ENCODE data around the gene EFNA3. TPM values are rescaled to one million over a fixed set of nuclear protein-coding genes. Genes with fewer than 3 reads are reported as not detected.

The EFNA3 gene
- total RNA-seq, 1 donor from 2014 or later = 1.7 TPM

DNA sequence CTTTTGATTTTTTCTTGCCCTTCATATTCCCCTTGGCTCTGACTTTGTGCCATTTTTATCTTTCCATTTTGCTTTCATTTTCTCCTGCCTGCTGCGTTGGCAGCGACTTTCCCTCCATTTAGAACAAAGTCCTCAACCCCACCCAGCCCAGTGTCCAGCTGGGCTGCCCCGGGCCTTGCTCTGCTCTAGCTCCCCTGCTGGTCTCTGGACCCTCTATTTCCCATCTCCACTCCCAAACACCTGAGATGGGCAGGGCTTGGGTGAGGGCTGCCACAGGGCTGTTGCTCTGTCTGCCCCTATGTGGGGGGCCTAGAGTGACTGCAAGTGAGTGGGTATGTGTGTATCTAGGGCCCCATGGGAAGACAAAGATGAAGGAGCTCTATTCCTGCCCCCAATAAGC is 34.8 kb upstream of the EFNA3 start:
- Histone ChIP-seq H3K36me3 (ENCODE audit: control insufficient read depth, insufficient read depth, low read length) (no peaks in the 10 kb centered on the region), H3K27me3 (ENCODE audit: control insufficient read depth, insufficient read depth, low read length) (no peaks in the 10 kb centered on the region), H3K4me3 (ENCODE audit: low read depth, low read length) (no peak overlapping the region)
- no peak for DNase-seq (ENCODE audit: low read depth)
- TF ChIP-seq, protein P1, sequence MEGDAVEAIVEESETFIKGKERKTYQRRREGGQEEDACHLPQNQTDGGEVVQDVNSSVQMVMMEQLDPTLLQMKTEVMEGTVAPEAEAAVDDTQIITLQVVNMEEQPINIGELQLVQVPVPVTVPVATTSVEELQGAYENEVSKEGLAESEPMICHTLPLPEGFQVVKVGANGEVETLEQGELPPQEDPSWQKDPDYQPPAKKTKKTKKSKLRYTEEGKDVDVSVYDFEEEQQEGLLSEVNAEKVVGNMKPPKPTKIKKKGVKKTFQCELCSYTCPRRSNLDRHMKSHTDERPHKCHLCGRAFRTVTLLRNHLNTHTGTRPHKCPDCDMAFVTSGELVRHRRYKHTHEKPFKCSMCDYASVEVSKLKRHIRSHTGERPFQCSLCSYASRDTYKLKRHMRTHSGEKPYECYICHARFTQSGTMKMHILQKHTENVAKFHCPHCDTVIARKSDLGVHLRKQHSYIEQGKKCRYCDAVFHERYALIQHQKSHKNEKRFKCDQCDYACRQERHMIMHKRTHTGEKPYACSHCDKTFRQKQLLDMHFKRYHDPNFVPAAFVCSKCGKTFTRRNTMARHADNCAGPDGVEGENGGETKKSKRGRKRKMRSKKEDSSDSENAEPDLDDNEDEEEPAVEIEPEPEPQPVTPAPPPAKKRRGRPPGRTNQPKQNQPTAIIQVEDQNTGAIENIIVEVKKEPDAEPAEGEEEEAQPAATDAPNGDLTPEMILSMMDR (IDR thresholded peaks at IDR 0.05; ENCODE audit: insufficient read depth, low read length, poor library complexity, severe bottlenecking) = no peak

DNA sequence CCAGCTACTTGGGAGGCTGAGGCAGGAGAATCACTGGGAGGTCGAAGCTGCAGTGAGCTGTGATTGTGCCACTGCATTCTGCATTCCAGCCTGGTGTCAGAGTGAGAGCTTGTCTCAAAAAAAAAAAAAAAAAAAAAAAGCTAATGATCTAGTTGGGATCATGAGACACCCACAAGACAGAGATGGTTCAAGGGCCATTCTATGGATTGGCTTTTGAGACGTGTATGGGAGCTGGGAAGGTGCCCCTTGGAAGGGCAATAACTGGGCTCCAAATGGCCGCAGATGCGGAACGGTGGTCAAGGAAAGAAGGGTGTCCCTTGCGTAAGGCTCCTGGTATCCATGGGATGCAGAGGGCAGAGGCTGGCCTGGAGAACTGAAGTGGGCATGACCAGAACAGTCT is 34.3 kb upstream of the EFNA3 start:
- DNase-seq (ENCODE audit: low read depth) = no peak
- TF ChIP-seq, protein P1 (IDR thresholded peaks at IDR 0.05; ENCODE audit: insufficient read depth, low read length, poor library complexity, severe bottlenecking) = no peak
- Histone ChIP-seq H3K4me3 (ENCODE audit: low read depth, low read length) (no peak overlapping the region), H3K36me3 (ENCODE audit: control insufficient read depth, insufficient read depth, low read length) (no peaks in the 10 kb centered on the region), H3K27me3 (ENCODE audit: control insufficient read depth, insufficient read depth, low read length) (no peaks in the 10 kb centered on the region)

DNA sequence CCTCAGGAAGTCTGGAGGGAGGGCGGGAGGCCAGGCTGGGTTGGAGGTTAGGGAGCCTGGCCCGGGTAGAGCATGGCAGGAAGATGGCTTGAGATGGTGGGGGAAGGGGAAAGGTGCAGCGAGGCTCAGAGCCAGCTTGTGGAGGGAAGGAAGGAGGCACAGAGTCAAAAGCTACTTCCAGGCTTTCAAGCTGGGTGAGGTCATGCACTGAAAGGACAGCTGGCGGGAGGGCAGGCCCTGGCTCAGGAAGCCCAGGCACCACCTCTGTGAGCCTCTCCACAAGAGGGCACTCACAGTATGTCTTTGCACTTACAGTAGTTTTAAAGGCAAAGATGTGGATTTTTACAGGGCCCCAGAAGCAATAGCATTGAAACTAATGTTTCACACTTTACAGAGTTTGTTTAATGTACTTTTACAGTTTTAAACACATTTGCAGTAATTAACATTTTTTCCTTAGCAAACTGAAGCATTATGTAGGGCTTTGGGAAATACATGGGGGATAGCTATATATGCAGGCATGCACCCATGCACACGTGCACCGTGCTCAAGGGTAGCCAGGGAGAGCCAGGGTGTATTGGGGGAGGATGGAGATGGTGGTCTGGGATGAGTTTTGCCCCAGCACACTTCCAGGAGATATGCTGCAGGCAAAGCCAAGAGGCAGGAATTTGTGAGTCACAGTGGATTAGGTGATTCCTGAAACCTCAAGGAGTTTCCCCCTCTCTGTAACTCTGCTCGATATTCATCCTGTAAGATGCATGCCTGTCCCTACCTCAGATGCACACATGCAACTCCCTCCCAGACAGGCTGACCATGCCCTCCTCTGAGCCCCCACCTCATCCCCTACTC is 33.6 kb upstream of the EFNA3 start:
- peak; percentile 44 for DNase-seq (ENCODE audit: low read depth)
- no peak overlapping the region for H3K4me3 ChIP-seq (ENCODE audit: low read depth, low read length)
- TF ChIP-seq, protein P1 (IDR thresholded peaks at IDR 0.05; ENCODE audit: insufficient read depth, low read length, poor library complexity, severe bottlenecking) = peak; percentile 83
- no peaks in the 10 kb centered on the region for H3K36me3 ChIP-seq (ENCODE audit: control insufficient read depth, insufficient read depth, low read length)
- no peaks in the 10 kb centered on the region for H3K27me3 ChIP-seq (ENCODE audit: control insufficient read depth, insufficient read depth, low read length)

DNA sequence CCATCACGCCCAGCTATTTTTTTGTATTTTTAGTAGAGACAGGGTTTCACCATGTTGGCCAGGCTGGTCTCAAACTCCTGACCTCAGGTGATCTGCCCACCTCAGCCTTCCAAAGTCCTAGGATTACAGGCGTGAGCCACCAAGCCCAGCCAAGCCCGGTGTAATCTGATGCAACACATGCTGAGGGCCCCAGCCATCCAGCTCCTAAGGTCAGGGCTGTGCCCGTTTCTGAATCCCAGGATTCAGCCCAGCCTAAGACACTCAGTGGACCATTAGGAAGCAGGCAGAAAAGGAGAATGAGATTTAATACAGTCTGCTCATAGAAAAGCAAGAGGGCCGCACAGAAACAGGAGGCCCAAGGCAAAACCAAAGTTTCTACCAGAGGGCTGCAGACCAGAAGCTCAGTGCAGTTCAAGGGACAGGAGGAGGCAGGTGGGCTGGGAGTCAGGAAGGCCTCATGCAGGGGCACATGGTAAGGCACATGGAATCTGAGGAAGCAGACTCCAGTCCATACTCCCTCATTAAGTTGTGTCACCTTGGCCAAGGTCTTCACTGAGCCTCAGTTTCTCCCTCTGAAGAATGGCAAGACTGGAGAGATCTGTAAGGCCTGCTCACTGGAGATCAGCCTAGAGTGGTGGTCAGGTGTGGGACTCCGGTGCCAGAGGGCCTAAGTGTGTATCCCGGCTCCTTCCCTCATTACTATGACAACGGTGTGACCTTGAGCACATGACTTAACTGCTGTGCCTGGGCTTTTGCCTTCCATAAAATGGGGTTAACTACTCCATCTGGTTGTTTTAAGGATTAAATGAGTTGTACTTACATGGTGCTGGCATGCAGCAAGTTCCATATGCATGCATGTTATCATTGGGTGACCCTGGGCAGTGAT is 29.9 kb upstream of the EFNA3 start:
- Histone ChIP-seq H3K27me3 (ENCODE audit: control insufficient read depth, insufficient read depth, low read length) (no peaks in the 10 kb centered on the region), H3K4me3 (ENCODE audit: low read depth, low read length) (no peak overlapping the region), H3K36me3 (ENCODE audit: control insufficient read depth, insufficient read depth, low read length) (no peaks in the 10 kb centered on the region)
- no peak for DNase-seq (ENCODE audit: low read depth)
- TF ChIP-seq, protein P1 (IDR thresholded peaks at IDR 0.05; ENCODE audit: insufficient read depth, low read length, poor library complexity, severe bottlenecking) = no peak

DNA sequence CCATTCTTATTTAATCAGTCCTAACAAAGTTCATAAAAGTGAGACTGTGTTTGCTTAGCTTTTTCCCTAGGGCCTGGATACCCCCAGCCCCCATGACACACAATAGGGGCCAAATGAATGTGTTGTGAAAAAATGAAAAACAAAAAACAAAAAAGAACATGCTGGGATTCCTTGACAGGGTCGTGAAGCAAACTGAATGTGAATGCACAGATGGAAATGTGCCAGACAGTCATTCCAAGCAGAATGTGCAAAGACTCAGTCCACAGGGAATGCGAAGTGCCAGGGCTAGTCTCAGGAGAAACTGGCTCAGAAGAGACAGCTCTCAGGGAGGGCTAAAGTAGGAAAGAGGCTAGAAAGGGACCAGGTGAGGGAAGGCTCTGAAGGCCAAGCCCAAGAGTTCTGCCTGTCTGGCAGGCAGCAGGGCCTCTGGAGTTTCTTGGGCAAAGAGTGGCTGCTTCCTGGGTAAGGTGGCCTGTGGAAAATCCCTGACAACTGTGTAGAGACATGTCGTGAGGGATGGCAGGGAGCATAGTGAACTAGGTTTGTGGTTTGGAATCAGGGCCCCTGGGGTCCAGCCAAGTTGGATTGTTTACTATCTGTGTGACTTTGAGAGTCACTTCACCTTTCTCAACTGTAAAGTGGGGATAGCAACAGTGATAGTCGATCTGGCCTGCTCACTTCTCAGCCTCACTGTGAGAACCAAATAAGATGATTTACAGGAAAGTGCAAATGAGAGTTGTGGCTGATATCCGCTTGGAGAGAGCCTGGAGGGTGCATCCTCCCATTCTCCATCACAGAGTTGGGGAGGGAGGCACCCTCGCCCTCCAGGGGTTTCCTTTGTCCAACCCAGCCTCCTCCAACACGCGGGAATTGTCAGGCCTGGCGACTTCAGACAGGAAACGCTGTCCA is 28.7 kb upstream of the EFNA3 start:
- TF ChIP-seq, protein P1 (IDR thresholded peaks at IDR 0.05; ENCODE audit: insufficient read depth, low read length, poor library complexity, severe bottlenecking) = no peak
- DNase-seq (ENCODE audit: low read depth) = no peak
- no peak overlapping the region for H3K4me3 ChIP-seq (ENCODE audit: low read depth, low read length)
- no peaks in the 10 kb centered on the region for H3K27me3 ChIP-seq (ENCODE audit: control insufficient read depth, insufficient read depth, low read length)
- H3K36me3 ChIP-seq (ENCODE audit: control insufficient read depth, insufficient read depth, low read length) = no peaks in the 10 kb centered on the region

Measured in kidney epithelial cell (primary cell).